AG09319 (cell line): ENCODE measurements around the gene RFX1.
A peak's percentile ranks its signal among the peaks of the same experiment; 100 is the strongest.
"Not testable (repeated sequence)": the region's sequence is repeated elsewhere in the genome, so short reads cannot be mapped to it uniquely, and the experiment has no call there.

Source experiments
- DNase-seq: peaks from one replicate; pipeline ENCODE4 v3.0.0-alpha.2; 2010; ENCODE audit warnings: low read depth; ENCODE audit errors: extremely low read depth
- CTCF ChIP-seq: IDR thresholded peaks from 2 replicates; pipeline ENCODE4 v1.5.1; 2011; ENCODE audit warnings: low read depth, mild to moderate bottlenecking, inconsistent platforms, low read length, moderate library complexity

Gene RFX1

GRCh38 chr19:14051980-14052379, 45.9 kb upstream of the RFX1 start:
- TF ChIP-seq CTCF = no peak
- DNase-seq = no peak

- not testable (repeated sequence) for DNase-seq
Observed at GRCh38 chr19:14050961-14051360, 44.8 kb upstream of the RFX1 start.

GRCh38 chr19:14050512-14050911, 44.4 kb upstream of the RFX1 start:
- no peak for DNase-seq

GRCh38 chr19:14048443-14049153, 42.5 kb upstream of the RFX1 start:
- DNase-seq = no peak
- TF ChIP-seq CTCF = peak; percentile 81

More at GRCh38 chr19:14050512-14050911, 44.4 kb upstream of the RFX1 start:
- no peak for TF ChIP-seq CTCF

GRCh38 chr19:14047866-14048265, 41.7 kb upstream of the RFX1 start:
- DNase-seq = not testable (repeated sequence)

- peak; percentile 59 for TF ChIP-seq CTCF
- peak; percentile 48 for DNase-seq
Observed at GRCh38 chr19:14042659-14043608, 36.8 kb upstream of the RFX1 start.

- TF ChIP-seq CTCF = no peak
- no peak for DNase-seq
Observed at GRCh38 chr19:14039181-14039580, 33.1 kb upstream of the RFX1 start.

- no peak for DNase-seq
- no peak for TF ChIP-seq CTCF
Observed at GRCh38 chr19:14035706-14036105, 29.6 kb upstream of the RFX1 start.

GRCh38 chr19:14035159-14035558, 29.0 kb upstream of the RFX1 start:
- DNase-seq = not testable (repeated sequence)
